Neural progenitor cell (in vitro differentiated cells): Measurements from ENCODE around the gene PTDSS2. TPM values are rescaled to one million over a fixed set of nuclear protein-coding genes. Genes with fewer than 3 reads are reported as not detected.

Experiments used
- DNase-seq: peaks from one replicate; pipeline ENCODE4 v3.0.0-alpha.2; 2016; ENCODE audit warnings: low spot score
- H2AFZ ChIP-seq: fragments of 200-600 bp; sonication (generic); replicated peaks from 2 replicates; pipeline ENCODE4 v1.6.1; 2016; ENCODE audit warnings: antibody characterized with exemption
- H3F3A ChIP-seq: fragments of 200-600 bp; sonication (generic); 2 replicates; pipeline ENCODE4 v1.6.1; 2016; ENCODE audit warnings: antibody characterized with exemption, low read depth
- H3K27ac ChIP-seq: fragments of 200-600 bp; sonication (generic); 2 replicates; pipeline ENCODE4 v1.5.1; 2016; ENCODE audit warnings: mild to moderate bottlenecking
- H3K27me3 ChIP-seq: fragments of 200-600 bp; sonication (generic); 2 replicates; pipeline ENCODE4 v1.6.1; 2016; ENCODE audit warnings: mild to moderate bottlenecking, moderate library complexity
- H3K36me3 ChIP-seq: fragments of 200-600 bp; sonication (generic); 2 replicates; pipeline ENCODE4 v1.5.1; 2016
- H3K4me1 ChIP-seq: fragments of 200-600 bp; sonication (generic); 2 replicates; pipeline ENCODE4 v1.6.1; 2016; ENCODE audit warnings: mixed run types
- H3K4me2 ChIP-seq: fragments of 200-600 bp; sonication (generic); 2 replicates; pipeline ENCODE4 v1.6.1; 2016
- H3K4me3 ChIP-seq: fragments of 200-600 bp; sonication (generic); 2 replicates; pipeline ENCODE4 v1.5.1; 2016
- H3K79me2 ChIP-seq: fragments of 200-600 bp; sonication (generic); 2 replicates; pipeline ENCODE4 v1.6.1; 2016; ENCODE audit warnings: low read depth
- H3K9ac ChIP-seq: fragments of 200-600 bp; sonication (generic); 2 replicates; pipeline ENCODE4 v1.6.1; 2016
- H3K9me3 ChIP-seq: fragments of 200-600 bp; sonication (generic); 2 replicates; pipeline ENCODE4 v1.5.1; 2016; ENCODE audit warnings: low read depth
- H4K20me1 ChIP-seq: fragments of 200-600 bp; sonication (generic); 2 replicates; pipeline ENCODE4 v1.6.1; 2016; ENCODE audit warnings: low read depth
- H3K27ac Mint-ChIP-seq: 3 replicates; pipeline ENCODE4 v1.8.0; 2021; ENCODE audit warnings: mixed read lengths
- H3K27me3 Mint-ChIP-seq: 2 replicates; pipeline ENCODE4 v1.8.0; 2022; ENCODE audit warnings: low read depth, mild to moderate bottlenecking, inconsistent platforms, moderate library complexity, mixed read lengths; ENCODE audit not compliant: insufficient read depth
- H3K36me3 Mint-ChIP-seq: 3 replicates; pipeline ENCODE4 v1.8.0; 2021; ENCODE audit warnings: mixed read lengths
- H3K4me1 Mint-ChIP-seq: 3 replicates; pipeline ENCODE4 v1.8.0; 2021; ENCODE audit warnings: mixed read lengths
- H3K4me3 Mint-ChIP-seq: 3 replicates; pipeline ENCODE4 v1.8.0; 2021; ENCODE audit warnings: mild to moderate bottlenecking, moderate library complexity, mixed read lengths
- H3K9me3 Mint-ChIP-seq: 3 replicates; pipeline ENCODE4 v1.8.0; 2020; ENCODE audit warnings: mixed read lengths
- EZH2 ChIP-seq: fragments of 200-600 bp; sonication (generic); IDR thresholded peaks from 2 replicates; pipeline ENCODE4 v1.6.1; 2017; ENCODE audit warnings: antibody characterized with exemption, mild to moderate bottlenecking, moderate library complexity
- EZH2phosphoT487 ChIP-seq: fragments of 200-600 bp; sonication (generic); IDR thresholded peaks from 2 replicates; pipeline ENCODE4 v1.6.1; 2017; ENCODE audit warnings: antibody characterized with exemption
- total RNA-seq: library from RNA; depleted of rRNA; stranded (reverse); fragments of >200 nt; gene quantifications from 2 replicates; pipeline ENCODE4 v1.2.3, GENCODE V29; 2015; ENCODE audit warnings: low replicate concordance
- TF ChIP-seq, protein P1 (sequence below): fragments of 200-600 bp; sonication (generic); IDR thresholded peaks from 2 replicates; pipeline ENCODE4 v1.5.1; 2017; ENCODE audit warnings: antibody characterized with exemption, mild to moderate bottlenecking

The PTDSS2 gene
- total RNA-seq, 1 donor from 2014 or later, result 24.7 TPM

GRCh38 chr11:520428-521176 is 70.5 kb downstream of the PTDSS2 start:
- H3K36me3 ChIP-seq, result no peaks in the 10 kb centered on the region
- H3K27me3 Mint-ChIP-seq, result peaks cover 2% of the 10 kb centered on the region

DNA sequence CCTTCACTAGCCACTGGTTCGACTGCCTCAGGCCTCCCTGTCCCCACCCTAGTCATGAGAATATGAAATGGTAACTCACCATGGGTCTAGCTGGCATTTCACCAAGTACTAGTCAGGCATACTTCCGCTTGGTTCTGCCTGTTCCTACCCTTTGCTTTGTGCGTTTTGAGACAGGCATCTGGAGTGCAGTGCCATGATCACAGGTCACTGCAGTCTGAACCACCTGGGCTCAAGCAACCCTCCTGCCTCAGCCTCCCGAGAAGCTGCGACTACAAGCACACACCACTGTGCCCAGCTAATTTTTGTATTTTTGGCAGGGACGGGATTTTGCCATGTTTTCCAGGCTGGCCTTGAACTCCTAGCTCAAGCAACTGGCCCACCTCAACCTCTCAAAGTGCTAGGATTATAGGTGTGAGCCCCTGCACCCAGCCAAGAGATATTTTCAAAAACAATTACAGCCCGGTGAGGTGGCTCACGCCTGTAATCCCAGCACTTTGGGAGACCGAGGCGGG is 71.2 kb downstream of the PTDSS2 start:
- H3K27ac Mint-ChIP-seq, result no peak overlapping the region
- no peak overlapping the region for H3K4me3 ChIP-seq
- H2AFZ ChIP-seq, result no peak overlapping the region
- H3K4me3 Mint-ChIP-seq, result no peak overlapping the region
- peaks cover 9% of the 10 kb centered on the region for H3K36me3 Mint-ChIP-seq
- H3K27me3 Mint-ChIP-seq, result peaks cover 2% of the 10 kb centered on the region
- H3K9me3 ChIP-seq, result no peaks in the 10 kb centered on the region
- no peaks in the 10 kb centered on the region for H3K4me1 ChIP-seq
- peaks cover 20% of the 10 kb centered on the region for H3K9me3 Mint-ChIP-seq
- DNase-seq, result no peak
- H3K36me3 ChIP-seq, result no peaks in the 10 kb centered on the region
- H3K27ac ChIP-seq, result no peak overlapping the region
- no peaks in the 10 kb centered on the region for H3K79me2 ChIP-seq
- TF ChIP-seq, protein P1, sequence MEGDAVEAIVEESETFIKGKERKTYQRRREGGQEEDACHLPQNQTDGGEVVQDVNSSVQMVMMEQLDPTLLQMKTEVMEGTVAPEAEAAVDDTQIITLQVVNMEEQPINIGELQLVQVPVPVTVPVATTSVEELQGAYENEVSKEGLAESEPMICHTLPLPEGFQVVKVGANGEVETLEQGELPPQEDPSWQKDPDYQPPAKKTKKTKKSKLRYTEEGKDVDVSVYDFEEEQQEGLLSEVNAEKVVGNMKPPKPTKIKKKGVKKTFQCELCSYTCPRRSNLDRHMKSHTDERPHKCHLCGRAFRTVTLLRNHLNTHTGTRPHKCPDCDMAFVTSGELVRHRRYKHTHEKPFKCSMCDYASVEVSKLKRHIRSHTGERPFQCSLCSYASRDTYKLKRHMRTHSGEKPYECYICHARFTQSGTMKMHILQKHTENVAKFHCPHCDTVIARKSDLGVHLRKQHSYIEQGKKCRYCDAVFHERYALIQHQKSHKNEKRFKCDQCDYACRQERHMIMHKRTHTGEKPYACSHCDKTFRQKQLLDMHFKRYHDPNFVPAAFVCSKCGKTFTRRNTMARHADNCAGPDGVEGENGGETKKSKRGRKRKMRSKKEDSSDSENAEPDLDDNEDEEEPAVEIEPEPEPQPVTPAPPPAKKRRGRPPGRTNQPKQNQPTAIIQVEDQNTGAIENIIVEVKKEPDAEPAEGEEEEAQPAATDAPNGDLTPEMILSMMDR, result no peak
- TF ChIP-seq EZH2phosphoT487, result no peak
- no peak for TF ChIP-seq EZH2
- H3K4me2 ChIP-seq, result no peak overlapping the region
- peaks cover 7% of the 10 kb centered on the region for H3F3A ChIP-seq
- no peaks in the 10 kb centered on the region for H4K20me1 ChIP-seq
- H3K9ac ChIP-seq, result no peak overlapping the region
- H3K27me3 ChIP-seq, result no peaks in the 10 kb centered on the region
- H3K4me1 Mint-ChIP-seq, result no peaks in the 10 kb centered on the region

More at GRCh38 chr11:520428-521176, 70.5 kb downstream of the PTDSS2 start:
- Mint-ChIP-seq H3K4me3 (no peak overlapping the region), H3K9me3 (peaks cover 24% of the 10 kb centered on the region), H3K36me3 (peaks cover 12% of the 10 kb centered on the region), H3K27ac (no peak overlapping the region), H3K4me1 (no peaks in the 10 kb centered on the region)
- no peak overlapping the region for H3K4me2 ChIP-seq
- DNase-seq, result peak; percentile 1
- H3K27me3 ChIP-seq, result no peaks in the 10 kb centered on the region
- no peak for TF ChIP-seq EZH2
- TF ChIP-seq, protein P1, result peak; percentile 8
- H3K4me3 ChIP-seq, result no peak overlapping the region
- H3K79me2 ChIP-seq, result no peaks in the 10 kb centered on the region
- H3K27ac ChIP-seq, result no peak overlapping the region
- no peaks in the 10 kb centered on the region for H3K9me3 ChIP-seq
- peaks cover 7% of the 10 kb centered on the region for H3F3A ChIP-seq
- no peak overlapping the region for H2AFZ ChIP-seq
- H4K20me1 ChIP-seq, result no peaks in the 10 kb centered on the region
- no peak overlapping the region for H3K9ac ChIP-seq
- no peaks in the 10 kb centered on the region for H3K4me1 ChIP-seq

GRCh38 chr11:526192-526591 is 76.1 kb downstream of the PTDSS2 start:
- no peaks in the 10 kb centered on the region for H3K4me1 Mint-ChIP-seq
- Histone ChIP-seq H3K36me3 (no peaks in the 10 kb centered on the region), H4K20me1 (no peaks in the 10 kb centered on the region), H3K9ac (no peak overlapping the region), H3F3A (no peaks in the 10 kb centered on the region), H3K79me2 (no peaks in the 10 kb centered on the region), H3K9me3 (no peaks in the 10 kb centered on the region), H3K27me3 (no peaks in the 10 kb centered on the region), H2AFZ (no peak overlapping the region), H3K4me1 (no peaks in the 10 kb centered on the region), H3K27ac (no peak overlapping the region), H3K4me3 (no peak overlapping the region), H3K4me2 (no peak overlapping the region)
- peaks cover 2% of the 10 kb centered on the region for H3K27me3 Mint-ChIP-seq
- TF ChIP-seq EZH2phosphoT487, result no peak
- TF ChIP-seq EZH2, result no peak
- TF ChIP-seq, protein P1, result no peak
- peaks cover 4% of the 10 kb centered on the region for H3K36me3 Mint-ChIP-seq
- H3K4me3 Mint-ChIP-seq, result no peak overlapping the region
- no peak overlapping the region for H3K27ac Mint-ChIP-seq
- no peaks in the 10 kb centered on the region for H3K9me3 Mint-ChIP-seq
- DNase-seq, result no peak
